K562 (cell line): ENCODE measurements around the gene NDUFAF2. TPM values are rescaled to one million over a fixed set of nuclear protein-coding genes. Genes with fewer than 3 reads are reported as not detected.

Experiments used
- ATAC-seq: fragments of 200-7000 bp; cut with Tn5 transposase; 3 replicates; pipeline ENCODE4 v1.9.1; 2020; ENCODE audit warnings: moderate library complexity
- BruUV-seq: library from RNA; stranded (reverse); fragments of 400-500 nt; replicated peaks from 2 replicates; lab custom pipeline; 2021; lab: Mats Ljungman, UMichigan
- CTCF ChIA-PET: fragments of 300-600 bp; formaldehyde crosslinking; extraction: SDS; loops from one replicate; lab custom pipeline; 2021; ENCODE audit warnings: low intra/inter-chr PET ratio; lab: Yijun Ruan, JAX
- POLR2A ChIA-PET: fragments of 300-600, 350-650 bp; sonication (Branson Sonifier 250); formaldehyde crosslinking; extraction: SDS; loops from one replicate; lab custom pipeline; 2021; ENCODE audit warnings: antibody characterized with exemption, inconsistent platforms; lab: Yijun Ruan, JAX
- DNase-seq, 4 experiments: peaks; one replicate each; pipeline versions ENCODE4 v3.0.0 to v3.0.0-alpha.2; 2011 to 2018; ENCODE audit warnings: low spot score in 3 of 4, mixed read lengths in 3 of 4; ENCODE audit errors: extremely low read depth in 1 of 4
- FAIRE-seq: peaks from 2 replicates; lab custom pipeline; 2011; peaks lifted over from hg19 to GRCh38; lab: Jason Lieb, UNC
- H2AFZ ChIP-seq: 2 replicates; pipeline ENCODE4 v1.6.0; 2011; ENCODE audit warnings: low read depth, low read length, control low read depth, inconsistent platforms
- H3K27ac ChIP-seq: fragments of 200-600 bp; 3 replicates; pipeline ENCODE4 v1.8.0; 2011; ENCODE audit warnings: low read depth, mild to moderate bottlenecking, control low read depth, inconsistent platforms, low read length, moderate library complexity, mixed read lengths; ENCODE audit errors: extremely low read depth
- H3K27me3 ChIP-seq, 2 experiments: fragments of 300-600 bp in 1 of 2; 2 replicates in 1 of 2; 3 replicates in 1 of 2; pipeline versions ENCODE4 v1.6.0 to v1.8.0; 2011; ENCODE audit warnings: inconsistent platforms in 2 of 2, low read length in 2 of 2, mild to moderate bottlenecking in 1 of 2, mixed read lengths in 1 of 2, moderate library complexity in 1 of 2; ENCODE audit not compliant: control insufficient read depth in 2 of 2, insufficient read depth in 2 of 2
- H3K36me3 ChIP-seq: fragments of 300-600 bp; 3 replicates; pipeline ENCODE4 v1.8.0; 2011; ENCODE audit warnings: mild to moderate bottlenecking, low read length, inconsistent platforms; ENCODE audit not compliant: control insufficient read depth, insufficient read depth
- H3K4me1 ChIP-seq, 2 experiments: fragments of 200-600 bp in 1 of 2; replicated peaks in 1 of 2; 2 replicates in 1 of 2; 3 replicates in 1 of 2; pipeline versions ENCODE4 v1.5.1 to v1.8.0; 2011; ENCODE audit warnings: inconsistent platforms in 2 of 2, low read length in 2 of 2, mild to moderate bottlenecking in 1 of 2, mixed read lengths in 1 of 2, moderate library complexity in 1 of 2; ENCODE audit not compliant: control insufficient read depth in 2 of 2, insufficient read depth in 2 of 2
- H3K4me2 ChIP-seq: 2 replicates; pipeline ENCODE4 v1.6.1; 2011; ENCODE audit warnings: low read length, control low read depth, inconsistent platforms, mixed read lengths; ENCODE audit not compliant: insufficient read depth
- H3K4me3 ChIP-seq: fragments of 200-600 bp; sonication (generic), shearing (Covaris generic); 2 replicates; pipeline ENCODE4 v1.5.1; 2016; ENCODE audit warnings: control low read depth, inconsistent platforms
- H3K79me2 ChIP-seq: fragments of 200-600 bp; 3 replicates; pipeline ENCODE4 v1.8.0; 2011; ENCODE audit warnings: low read length, inconsistent platforms; ENCODE audit not compliant: control insufficient read depth, insufficient read depth
- H3K9ac ChIP-seq, 2 experiments: 2 replicates each; pipeline versions ENCODE4 v1.6.0 to v1.6.1; 2011; ENCODE audit warnings: low read depth in 2 of 2, low read length in 2 of 2, control low read depth in 1 of 2, inconsistent platforms in 1 of 2, mild to moderate bottlenecking in 1 of 2, mixed read lengths in 1 of 2; ENCODE audit not compliant: insufficient read depth in 1 of 2
- H3K9me1 ChIP-seq: one replicate; pipeline ENCODE4 v1.6.0; 2011; ENCODE audit warnings: inconsistent platforms, mild to moderate bottlenecking, low read length, moderate library complexity; ENCODE audit not compliant: control insufficient read depth, insufficient read depth
- H3K9me3 ChIP-seq: replicated peaks from 2 replicates; pipeline ENCODE4 v1.5.1; 2011; ENCODE audit warnings: low read depth, low read length, inconsistent platforms; ENCODE audit not compliant: control insufficient read depth, insufficient read depth
- H4K20me1 ChIP-seq: replicated peaks from 2 replicates; pipeline ENCODE4 v1.6.1; 2011; ENCODE audit warnings: low read length, inconsistent platforms, mixed read lengths; ENCODE audit not compliant: control insufficient read depth, insufficient read depth
- CBX1 ChIP-seq: sonication (generic); IDR thresholded peaks from 2 replicates; pipeline ENCODE4 v1.6.1; 2016; ENCODE audit warnings: antibody characterized with exemption, low read depth, mild to moderate bottlenecking
- DPF2 ChIP-seq: fragments of 450-650 bp; IDR thresholded peaks from 2 replicates; pipeline ENCODE4 v1.6.1; 2016
- KAT2B ChIP-seq: IDR thresholded peaks from one replicate; pipeline ENCODE4 v1.6.1; 2012; ENCODE audit warnings: low read depth, mild to moderate bottlenecking, control low read depth, inconsistent platforms, low read length, moderate library complexity
- KDM2B ChIP-seq: fragments of 250-450 bp; sonication (Bioruptor Pico); IDR thresholded peaks from 2 replicates; pipeline ENCODE4 v1.8.0; 2021; ENCODE audit warnings: mild to moderate bottlenecking, moderate library complexity
- PHF8 ChIP-seq: fragments of 200-600 bp; sonication (generic); IDR thresholded peaks from 2 replicates; pipeline ENCODE4 v1.6.1; 2012; ENCODE audit warnings: mixed run types, mild to moderate bottlenecking, inconsistent platforms, low read length, moderate library complexity, borderline replicate concordance
- PURB ChIP-seq: sonication (generic); formaldehyde crosslinking; IDR thresholded peaks from 2 replicates; pipeline ENCODE4 v1.9.0; 2021; ENCODE audit warnings: low read depth, mild to moderate bottlenecking, missing genetic modification reagents
- SMAD1 ChIP-seq: fragments of 150-350 bp; IDR thresholded peaks from 2 replicates; pipeline ENCODE4 v1.6.1; 2014; ENCODE audit warnings: low read length, low read depth; ENCODE audit not compliant: partially characterized antibody
- STAG1 ChIP-seq: sonication (generic); formaldehyde crosslinking; IDR thresholded peaks from 2 replicates; pipeline ENCODE4 v1.5.0; 2020; ENCODE audit warnings: missing genetic modification reagents, borderline replicate concordance
- TOE1 ChIP-seq, 2 experiments: fragments of 450-650 bp in 1 of 2; sonication (generic) in 1 of 2; formaldehyde crosslinking in 1 of 2; IDR thresholded peaks; 2 replicates each; pipeline versions ENCODE4 v1.7.1 to v1.8.0; 2016 to 2022; ENCODE audit warnings: borderline replicate concordance in 2 of 2, mild to moderate bottlenecking in 2 of 2, antibody characterized with exemption in 1 of 2, inconsistent platforms in 1 of 2, low read depth in 1 of 2, missing genetic modification reagents in 1 of 2, moderate library complexity in 1 of 2
- ZKSCAN8 ChIP-seq: fragments of 200-800 bp; sonication (Bioruptor generic); IDR thresholded peaks from 2 replicates; pipeline ENCODE4 v1.6.1; 2016; ENCODE audit warnings: missing genetic modification characterization, missing compliant biosample characterization
- ZNF184 ChIP-seq: sonication (generic); formaldehyde crosslinking; IDR thresholded peaks from 2 replicates; pipeline ENCODE4 v1.5.0; 2020; ENCODE audit warnings: missing genetic modification reagents
- ZNF274 ChIP-seq: IDR thresholded peaks from 2 replicates; pipeline ENCODE4 v1.6.1; 2011; ENCODE audit warnings: low read depth, mild to moderate bottlenecking, low read length, moderate library complexity, borderline replicate concordance
- ZNF507 ChIP-seq: conservative IDR thresholded peaks from 2 replicates; pipeline ENCODE4 v1.6.1; 2017; ENCODE audit warnings: missing genetic modification characterization, missing compliant biosample characterization
- ZNF668 ChIP-seq: fragments of 250-450 bp; sonication (Bioruptor Pico); IDR thresholded peaks from 2 replicates; pipeline ENCODE4 v1.8.0; 2022; ENCODE audit warnings: mild to moderate bottlenecking, inconsistent platforms
- ZNF764 ChIP-seq: fragments of 250-450 bp; sonication (Bioruptor Pico); IDR thresholded peaks from 2 replicates; pipeline ENCODE4 v1.4.0; 2020; ENCODE audit warnings: low read depth, mild to moderate bottlenecking, moderate library complexity
- WGBS: fragments of 100-300 bp; shearing (Covaris generic); methylation state at CpG from one replicate; pipeline ENCODE4 v1.1.6; 2016; ENCODE audit warnings: low coverage, mixed read lengths; ENCODE audit not compliant: insufficient coverage; ENCODE audit errors: missing lambda C conversion rate; 5-methylcytosine and 5-hydroxymethylcytosine counted together
- in situ Hi-C: fragments of 300-500 bp; cut with MboI; formaldehyde crosslinking; loops from 4 replicates; pipeline ENCODE4 v1.15.0; 2018; ENCODE audit warnings: inconsistent platforms, mixed read lengths
- intact Hi-C: fragments of 100-400 bp; cut with micrococcal nuclease; formaldehyde crosslinking; loops from 2 replicates; pipeline ENCODE4 v1.14.2; 2022
- polyA plus RNA-seq, 8 experiments: library from polyadenylated mRNA; depleted of rRNA in 4 of 8; stranded (reverse) in 5 of 8; unstranded in 3 of 8; fragments of >200 nt; fragmentation: Nextera tagmentation in 2 of 8; fragmentation: Illumina TruSeq in 1 of 8; extraction: Ambion mirVana in 2 of 8; extraction: Trizol in 1 of 8; gene quantifications; 2 replicates each; pipeline versions ENCODE4 v1.2.1 to v1.2.3, GENCODE V29; 2011 to 2014; ENCODE audit warnings: inconsistent platforms in 1 of 8, missing spikeins in 1 of 8
- total RNA-seq, 7 experiments: library from RNA; depleted of rRNA in 6 of 7; stranded (reverse); fragments of >200 nt in 6 of 7; fragmentation: Illumina TruSeq in 2 of 7; extraction: Trizol in 2 of 7; gene quantifications; 2 replicates each; pipeline versions ENCODE4 v1.2.1 to v1.2.3, GENCODE V29; 2011 to 2021; ENCODE audit warnings: low replicate concordance in 1 of 7
- TF ChIP-seq, protein P1 (sequence below): fragments of 250-450 bp; sonication (Bioruptor Pico); IDR thresholded peaks from 2 replicates; pipeline ENCODE4 v1.8.0; 2021; ENCODE audit warnings: moderate library complexity, mild to moderate bottlenecking, inconsistent platforms

NDUFAF2 gene
- total and polyA plus RNA-seq, 9 of the 15 experiments (the other 6 are each of a cell fraction or from before 2014, with no cell fraction given) = 56.0 to 155 (median 95.9) TPM

DNA sequence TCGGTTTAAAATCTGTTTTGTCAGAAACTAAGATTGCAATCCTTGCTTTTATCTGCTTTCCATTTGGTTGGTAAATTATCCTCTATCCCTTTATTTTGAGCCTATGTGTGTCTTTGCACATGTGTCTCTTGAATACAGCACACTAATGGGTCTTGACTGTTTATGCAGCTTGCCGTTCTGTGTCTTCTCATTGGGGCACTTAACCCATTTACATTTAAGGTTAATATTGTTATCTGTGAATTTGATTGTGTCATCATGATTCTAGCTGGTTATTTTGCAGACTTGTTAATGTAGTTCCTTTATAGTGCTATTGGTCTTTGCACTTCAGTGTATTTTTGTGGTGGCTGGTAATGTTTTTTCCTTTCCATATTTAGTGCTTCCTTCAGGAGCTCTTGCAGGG lies 253.6 kb downstream of the NDUFAF2 start:
- no peak overlapping the region for H3K4me3 ChIP-seq
- DNase-seq (no peak), ATAC-seq (no peak), FAIRE-seq (no peak)
- intact Hi-C loops = no loop called here
- 3% methylated on average over 2 of the region's 2 CpGs for WGBS
- ChIA-PET CTCF (no interaction called here), POLR2A (no interaction called here)
- H3K9me3 ChIP-seq = no peaks in the 10 kb centered on the region
- no peaks in the 10 kb centered on the region for H3K36me3 ChIP-seq
- no peaks in the 10 kb centered on the region for H3K79me2 ChIP-seq
- BruUV-seq = no TSS peak
- H3K27ac ChIP-seq = no peak overlapping the region
- in situ Hi-C loops = no loop called here
- H3K9me1 ChIP-seq = no peaks in the 10 kb centered on the region
- peaks cover 2 to 13% of the 10 kb centered on the region in 2 experiments; a peak in 3 of 5 replicates for H3K27me3 ChIP-seq
- no peaks in the 10 kb centered on the region for H3K4me1 ChIP-seq
- H3K9ac ChIP-seq = no peak overlapping the region
- no peaks in the 10 kb centered on the region for H4K20me1 ChIP-seq
- no peak overlapping the region for H2AFZ ChIP-seq
- no peak overlapping the region for H3K4me2 ChIP-seq
- TF ChIP-seq PURB (CRISPR knock-in tag) (no peak), STAG1 (CRISPR knock-in tag) (no peak), DPF2 (no peak)
- TF ChIP-seq, all 486 proteins: peak for 0

DNA sequence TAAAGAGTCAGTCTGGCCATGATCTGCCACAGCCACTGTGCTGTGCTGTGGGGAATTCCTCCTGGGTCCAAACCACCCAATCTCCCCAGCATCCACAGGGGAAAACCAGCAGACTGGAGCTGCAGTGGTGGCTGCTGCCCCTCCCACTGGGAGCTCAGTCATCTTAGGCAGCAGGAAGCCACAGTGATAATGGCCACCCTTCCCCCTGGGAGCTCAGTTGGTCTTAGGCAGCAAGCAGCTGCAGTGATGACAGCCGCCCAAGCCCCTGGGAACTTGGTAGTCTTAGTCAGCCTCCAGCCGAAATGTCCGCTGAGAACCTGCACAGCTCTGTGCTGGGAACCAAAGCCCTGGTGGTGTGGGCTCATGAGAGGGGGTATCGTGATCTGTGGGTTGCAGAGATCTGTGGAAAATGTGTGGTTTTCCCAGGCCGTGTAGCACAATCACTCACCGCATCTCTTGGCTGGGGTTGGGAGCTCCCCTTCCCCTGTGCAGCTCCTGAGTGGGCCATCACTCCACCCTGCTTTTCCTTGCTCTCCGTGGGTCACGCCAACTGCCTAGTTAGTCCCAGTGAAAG lies 255.7 kb downstream of the NDUFAF2 start:
- WGBS = 0% methylated on average over 6 of the region's 8 CpGs
- CTCF ChIA-PET = no interaction called here
- TF ChIP-seq ZNF507 (tag) (no peak), ZNF274 (no peak), KDM2B (CRISPR knock-in tag) (no peak), KAT2B (no peak), ZKSCAN8 (CRISPR knock-in tag) (no peak), PHF8 (no peak), ZNF668 (CRISPR knock-in tag) (no peak), ZNF184 (no peak), SMAD1 (no peak), ZNF764 (CRISPR knock-in tag) (no peak), TOE1 (IDR thresholded peaks at IDR 0.05; ENCODE audit: borderline replicate concordance) (no peak), TOE1 (CRISPR knock-in tag; IDR thresholded peaks at IDR 0.05; ENCODE audit: borderline replicate concordance, low read depth) (no peak), CBX1 (no peak)
- TF ChIP-seq, protein P1, sequence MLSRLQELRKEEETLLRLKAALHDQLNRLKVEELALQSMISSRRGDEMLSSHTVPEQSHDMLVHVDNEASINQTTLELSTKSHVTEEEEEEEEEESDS (CRISPR knock-in tag) = no peak

More for the DNA sequence above, 255.7 kb downstream of the NDUFAF2 start:
- H3K27me3 ChIP-seq = peaks cover 2 to 13% of the 10 kb centered on the region in 2 experiments; a peak in 3 of 5 replicates
- intact Hi-C loops (no loop called here), in situ Hi-C loops (no loop called here)
- no peak overlapping the region for H2AFZ ChIP-seq
- no peaks in the 10 kb centered on the region for H4K20me1 ChIP-seq
- no peaks in the 10 kb centered on the region for H3K9me3 ChIP-seq
- H3K4me1 ChIP-seq = no peaks in the 10 kb centered on the region
- H3K4me3 ChIP-seq = no peak overlapping the region
- POLR2A ChIA-PET = no interaction called here
- H3K9me1 ChIP-seq = no peaks in the 10 kb centered on the region
- H3K27ac ChIP-seq = no peak overlapping the region
- no peaks in the 10 kb centered on the region for H3K79me2 ChIP-seq
- FAIRE-seq = no peak
- H3K4me2 ChIP-seq = no peak overlapping the region
- no peak for ATAC-seq
- BruUV-seq = no TSS peak
- H3K36me3 ChIP-seq = no peaks in the 10 kb centered on the region
- DNase-seq = no peak
- H3K9ac ChIP-seq = no peak overlapping the region
